IPS DF 6.9 (cell line): Measurements from ENCODE around the gene TCF3.
A peak's percentile ranks its signal among the peaks of the same experiment; 100 is the strongest.

Experiments
- DNase-seq: peaks from one replicate; pipeline ENCODE4 v3.0.0-alpha.2; 2013; ENCODE audit warnings: low read depth, low spot score
- H3K27ac ChIP-seq: one replicate; pipeline ENCODE4 v1.5.1; 2013; ENCODE audit warnings: low read length, control low read depth
- H3K27me3 ChIP-seq: 2 replicates; pipeline ENCODE4 v1.6.1; 2013; ENCODE audit warnings: mild to moderate bottlenecking, low read length; ENCODE audit not compliant: control insufficient read depth, insufficient read depth
- H3K36me3 ChIP-seq: 2 replicates; pipeline ENCODE4 v1.6.1; 2013; ENCODE audit warnings: low read length; ENCODE audit not compliant: control insufficient read depth, insufficient read depth
- H3K4me1 ChIP-seq: 2 replicates; pipeline ENCODE4 v1.6.1; 2013; ENCODE audit warnings: low read length; ENCODE audit not compliant: control insufficient read depth, insufficient read depth
- H3K4me3 ChIP-seq: 2 replicates; pipeline ENCODE4 v1.5.1; 2013; ENCODE audit warnings: mild to moderate bottlenecking, low read length
- H3K9me3 ChIP-seq: 2 replicates; pipeline ENCODE4 v1.6.1; 2013; ENCODE audit warnings: low read length, inconsistent platforms; ENCODE audit not compliant: control insufficient read depth, insufficient read depth
- WGBS: extraction: QIAGEN DNeasy Blood & Tissue Kit; methylation state at CpG from one replicate; pipeline ENCODE4 v1.1.7; 2013; ENCODE audit warnings: mixed read lengths, missing lambda C conversion rate; ENCODE audit not compliant: insufficient read length, insufficient coverage; 5-methylcytosine and 5-hydroxymethylcytosine counted together

The TCF3 gene

DNA sequence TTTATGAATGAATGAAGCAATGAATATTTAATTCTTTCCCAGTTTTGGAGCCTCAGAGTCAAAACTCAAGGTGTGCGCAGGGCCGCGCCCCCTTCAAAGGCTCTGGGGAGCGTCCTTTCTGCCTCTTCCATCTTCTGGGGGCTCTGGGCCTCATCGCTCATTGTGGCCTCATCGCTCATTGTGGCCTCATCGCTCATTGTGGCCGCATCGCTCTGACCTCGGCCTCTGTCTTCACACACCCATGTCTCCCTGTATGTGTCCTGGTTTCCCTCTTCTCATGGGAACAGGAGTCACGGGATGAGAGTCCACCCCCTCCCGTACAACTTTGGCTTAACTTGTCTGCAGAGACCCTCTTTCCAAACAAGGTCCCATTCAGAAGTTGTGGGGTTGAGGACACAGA lies 81.1 kb downstream of the TCF3 start:
- Histone ChIP-seq H3K4me3 (no peak overlapping the region), H3K27me3 (peaks cover 5% of the 10 kb centered on the region; the same call in 1 of the 2 replicates), H3K27ac (no peak overlapping the region), H3K9me3 (no peaks in the 10 kb centered on the region), H3K4me1 (no peaks in the 10 kb centered on the region), H3K36me3 (no peaks in the 10 kb centered on the region; the same call in 1 of the 2 replicates)
- WGBS, result no CpG with 5 or more reads among the region's 12 CpGs
- no peak for DNase-seq

DNA sequence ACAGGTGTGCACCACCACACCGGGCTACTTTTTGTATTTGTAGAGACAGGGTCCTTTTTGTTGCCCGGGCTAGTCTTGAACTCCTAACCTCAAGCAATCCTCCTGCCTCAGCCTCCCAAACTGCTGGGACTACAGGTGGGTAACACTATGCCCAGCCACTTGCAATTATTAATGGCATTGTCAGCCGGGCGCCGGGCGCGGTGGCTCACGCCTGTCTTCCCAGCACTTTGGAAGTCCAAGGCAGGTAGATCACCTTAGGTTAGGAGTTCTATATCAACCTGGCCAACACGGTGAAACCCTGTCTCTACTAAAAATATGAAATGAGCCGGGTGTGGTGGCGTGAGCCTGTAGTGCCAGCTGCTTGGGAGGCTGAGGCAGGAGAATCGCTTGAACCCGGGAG lies 81.6 kb downstream of the TCF3 start:
- no peaks in the 10 kb centered on the region for H3K9me3 ChIP-seq
- H3K4me3 ChIP-seq, result no peak overlapping the region
- peaks cover under 1% of the 10 kb centered on the region for H3K4me1 ChIP-seq
- H3K27me3 ChIP-seq, result peaks cover 5% of the 10 kb centered on the region; the same call in 1 of the 2 replicates
- H3K27ac ChIP-seq, result no peak overlapping the region
- no peak for DNase-seq
- no peaks in the 10 kb centered on the region for H3K36me3 ChIP-seq
- no CpG with 5 or more reads among the region's 13 CpGs for WGBS

DNA sequence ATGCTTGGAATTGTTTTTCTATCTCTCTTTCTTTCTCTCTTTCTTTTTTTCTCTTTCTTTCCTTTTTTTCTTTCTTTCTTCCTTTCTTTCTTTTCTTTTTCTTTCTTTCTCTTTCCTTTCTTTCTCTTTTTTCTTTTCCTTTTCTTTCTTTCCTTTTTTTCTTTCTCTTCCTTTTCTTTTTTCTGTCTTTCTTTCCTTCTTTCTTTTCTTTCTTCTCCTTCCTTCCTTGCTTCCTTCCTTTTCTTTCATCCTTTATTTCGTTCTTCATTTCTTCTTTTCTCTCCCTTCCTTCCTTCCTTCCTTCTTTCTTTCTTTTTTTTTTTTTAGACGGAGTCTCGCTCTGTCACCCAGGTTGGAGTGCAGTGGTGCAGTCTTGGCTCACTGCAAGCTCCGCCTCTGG lies 82.4 kb downstream of the TCF3 start:
- Histone ChIP-seq H3K27ac (no peak overlapping the region), H3K36me3 (no peaks in the 10 kb centered on the region), H3K27me3 (peaks cover 5% of the 10 kb centered on the region; the same call in 1 of the 2 replicates), H3K9me3 (no peaks in the 10 kb centered on the region), H3K4me1 (peaks cover 4% of the 10 kb centered on the region), H3K4me3 (no peak overlapping the region)
- WGBS, result 100% methylated on average over 1 of the region's 4 CpGs
- no peak for DNase-seq

DNA sequence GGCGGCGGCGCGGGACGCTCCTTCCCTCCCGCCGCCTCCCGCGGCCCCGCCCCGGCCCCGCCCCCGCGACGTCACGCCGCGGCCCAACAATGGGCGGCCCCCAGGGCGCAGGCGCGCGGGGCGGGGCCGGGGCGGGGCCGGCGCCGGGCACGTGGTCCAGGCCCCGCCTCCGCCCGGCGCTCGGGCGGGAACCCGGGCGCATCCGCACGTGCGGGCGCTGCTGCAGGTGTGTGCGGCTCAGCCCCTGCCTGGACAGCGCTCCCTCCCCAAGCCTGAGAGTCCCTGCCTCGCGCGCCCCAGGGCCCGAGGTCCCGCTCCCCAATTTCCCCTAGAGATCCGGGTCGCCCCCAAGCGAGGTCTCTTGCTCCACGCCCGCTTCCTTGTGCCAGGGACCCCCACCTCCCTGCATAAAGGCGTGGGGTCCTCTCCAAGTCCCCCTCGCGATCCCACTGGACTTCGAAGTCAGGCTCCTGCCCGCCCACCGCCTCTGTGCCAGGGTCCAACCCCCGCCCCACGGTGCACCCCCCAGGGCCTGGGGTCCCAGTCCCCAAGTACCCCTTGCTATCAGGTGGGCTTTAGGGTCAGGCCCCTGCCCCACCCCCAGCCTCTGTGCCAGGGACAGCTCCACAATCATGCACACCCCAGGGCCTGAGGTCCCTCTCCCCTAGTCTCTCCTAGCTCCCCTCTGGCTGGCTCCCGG lies 83.9 kb downstream of the TCF3 start, which contains the start of gene MEX3D:
Gene MEX3D, minus strand, starts transcription at position 6 of the 700 bp plus-strand sequence. CDS start 267 bp downstream, outside the sequence.
- H3K4me1 ChIP-seq, result peaks cover 4% of the 10 kb centered on the region
- H3K4me3 ChIP-seq, result peak within 1 kb of the TSS; percentile 96
- no peaks in the 10 kb centered on the region for H3K9me3 ChIP-seq
- H3K36me3 ChIP-seq, result no peaks in the 10 kb centered on the region
- peaks cover 5% of the 10 kb centered on the region; the same call in 1 of the 2 replicates for H3K27me3 ChIP-seq
- no peak within 1 kb of the TSS for H3K27ac ChIP-seq
- no peak for DNase-seq
- WGBS, result no CpG with 5 or more reads among the region's 63 CpGs

DNA sequence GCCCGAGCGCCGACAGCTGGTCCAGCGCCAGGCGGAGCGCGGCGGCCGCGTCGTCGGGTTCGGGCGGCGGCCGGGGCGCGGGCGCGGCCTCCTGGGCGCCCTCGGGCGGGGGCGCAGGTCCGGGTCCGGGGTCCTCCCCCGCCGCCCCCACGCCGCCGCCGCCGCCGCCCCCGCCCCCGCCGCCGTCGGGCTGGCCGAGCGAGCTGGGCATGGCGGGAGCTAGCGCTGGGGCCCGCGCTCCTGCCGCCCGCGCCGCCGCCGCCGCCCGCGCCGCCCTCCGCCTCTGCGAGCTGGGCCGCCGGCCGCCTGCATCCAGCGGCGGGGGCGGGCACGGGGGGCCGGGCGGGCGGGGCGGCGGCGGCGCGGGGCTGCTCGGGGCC lies 84.6 kb downstream of the TCF3 start:
- H3K36me3 ChIP-seq, result no peaks in the 10 kb centered on the region
- no peak for DNase-seq
- H3K27ac ChIP-seq, result no peak overlapping the region
- no peaks in the 10 kb centered on the region for H3K9me3 ChIP-seq
- peaks cover 4% of the 10 kb centered on the region for H3K4me1 ChIP-seq
- H3K4me3 ChIP-seq, result peak overlapping the region; percentile 96; the same call in 1 of the 2 replicates
- H3K27me3 ChIP-seq, result peaks cover 5% of the 10 kb centered on the region; the same call in 1 of the 2 replicates
- no CpG with 5 or more reads among the region's 73 CpGs for WGBS

DNA sequence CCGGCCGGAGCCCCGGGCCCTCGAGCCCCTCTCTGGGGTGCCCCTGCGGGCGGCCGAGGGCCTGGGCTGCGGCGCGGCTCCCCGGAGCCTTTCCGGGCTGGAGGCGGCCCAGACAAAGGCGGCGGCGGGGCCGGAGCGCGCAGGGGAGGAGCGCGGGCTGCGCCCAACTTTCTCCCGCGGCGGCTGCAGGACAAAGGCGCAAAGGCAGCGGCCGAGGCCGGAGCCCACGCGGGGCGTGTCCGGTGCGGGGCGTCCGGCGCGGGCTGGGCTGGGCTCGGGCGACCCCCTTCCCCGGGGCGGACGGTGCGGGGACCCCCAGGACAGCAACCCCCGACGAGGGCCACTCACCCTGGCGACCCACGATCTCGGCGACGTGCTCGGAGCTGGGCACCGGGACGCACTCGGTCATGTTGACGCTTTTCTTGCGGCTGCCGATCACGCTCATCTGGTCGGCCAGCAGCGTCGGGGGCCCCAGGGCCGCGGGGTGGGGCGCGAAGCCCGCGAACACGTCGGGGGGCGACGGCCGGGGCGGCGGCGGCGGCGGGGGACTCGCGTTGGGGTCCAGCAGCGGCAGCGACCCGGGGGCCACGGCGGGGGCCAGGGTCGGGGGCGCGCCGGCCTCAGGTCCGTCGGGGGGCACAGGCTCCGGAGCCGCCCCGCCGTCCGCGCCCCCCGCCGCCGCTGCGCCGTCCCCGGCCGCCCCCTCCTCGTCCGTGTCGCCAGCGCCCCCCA lies 85.1 kb downstream of the TCF3 start:
- H3K27me3 ChIP-seq, result peaks cover 5% of the 10 kb centered on the region; the same call in 1 of the 2 replicates
- no CpG with 5 or more reads among the region's 108 CpGs for WGBS
- H3K4me1 ChIP-seq, result peaks cover 4% of the 10 kb centered on the region
- H3K27ac ChIP-seq, result no peak overlapping the region
- DNase-seq, result no peak
- peak overlapping the region; percentile 96 for H3K4me3 ChIP-seq
- H3K9me3 ChIP-seq, result no peaks in the 10 kb centered on the region
- H3K36me3 ChIP-seq, result no peaks in the 10 kb centered on the region

DNA sequence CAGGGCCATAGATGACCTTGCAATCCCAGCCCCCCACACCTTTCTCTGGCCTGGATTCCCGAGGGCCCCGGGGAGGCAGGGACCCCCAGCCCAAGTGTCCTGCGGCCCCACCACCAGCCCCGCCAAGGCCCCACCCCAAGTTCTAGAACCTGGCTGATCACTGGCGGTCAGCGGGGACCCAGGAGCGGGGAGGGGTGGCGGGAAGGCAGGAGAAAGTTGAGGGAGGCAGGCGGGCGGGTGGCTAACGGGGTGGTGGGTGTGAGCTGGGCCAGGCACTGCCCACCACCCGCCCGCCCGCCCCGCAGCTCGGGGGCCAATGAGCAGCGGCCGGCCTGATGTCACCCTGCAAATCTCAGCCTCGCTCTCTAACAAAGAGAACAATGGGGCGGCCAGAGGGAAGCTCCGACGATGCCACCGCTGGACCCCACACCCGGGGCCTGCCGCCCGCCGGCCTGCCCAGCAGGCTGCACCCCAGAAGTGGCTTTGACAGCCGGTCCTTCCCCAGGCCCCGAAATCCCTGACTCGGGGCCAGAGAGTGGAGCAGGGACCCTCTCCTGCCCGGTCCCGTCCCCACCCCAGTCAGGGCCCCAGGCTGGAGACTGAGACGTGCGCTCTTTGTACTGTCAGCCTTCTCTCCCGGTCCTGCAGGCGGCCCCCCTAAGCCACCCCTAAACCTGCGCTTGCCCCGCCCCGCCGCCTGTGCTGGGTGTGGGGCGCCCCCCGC lies 85.9 kb downstream of the TCF3 start:
- no peaks in the 10 kb centered on the region for H3K36me3 ChIP-seq
- H3K27ac ChIP-seq, result no peak overlapping the region
- H3K9me3 ChIP-seq, result no peaks in the 10 kb centered on the region
- H3K4me1 ChIP-seq, result peaks cover 4% of the 10 kb centered on the region
- WGBS, result no CpG with 5 or more reads among the region's 42 CpGs
- H3K27me3 ChIP-seq, result peaks cover 5% of the 10 kb centered on the region; the same call in 1 of the 2 replicates
- peak overlapping the region; percentile 96 for H3K4me3 ChIP-seq
- no peak for DNase-seq

DNA sequence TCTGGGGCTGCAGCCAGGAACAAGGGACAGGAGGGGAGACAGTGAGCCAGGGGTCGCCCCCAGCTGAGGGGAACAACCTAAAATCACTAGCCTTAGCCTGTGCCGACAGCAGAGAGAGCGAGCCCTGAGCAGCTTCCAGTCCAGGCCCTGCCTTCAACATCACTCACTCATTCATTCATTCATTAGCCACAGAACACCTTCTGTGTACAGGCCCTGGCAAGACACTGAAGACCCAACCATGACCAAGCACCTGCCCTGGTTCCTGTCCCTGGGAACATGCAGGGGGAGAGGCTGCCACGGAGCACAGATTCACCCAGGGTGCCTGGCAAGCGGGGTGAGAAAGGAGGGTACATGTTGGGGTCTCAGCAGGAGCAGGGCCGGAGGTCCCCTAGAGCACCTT lies 89.2 kb downstream of the TCF3 start:
- DNase-seq, result no peak
- H3K4me3 ChIP-seq, result no peak overlapping the region
- H3K9me3 ChIP-seq, result no peaks in the 10 kb centered on the region
- H3K27me3 ChIP-seq, result no peaks in the 10 kb centered on the region
- no CpG with 5 or more reads among the region's 6 CpGs for WGBS
- H3K4me1 ChIP-seq, result peaks cover 4% of the 10 kb centered on the region
- H3K27ac ChIP-seq, result no peak overlapping the region
- peaks cover 8% of the 10 kb centered on the region for H3K36me3 ChIP-seq

DNA sequence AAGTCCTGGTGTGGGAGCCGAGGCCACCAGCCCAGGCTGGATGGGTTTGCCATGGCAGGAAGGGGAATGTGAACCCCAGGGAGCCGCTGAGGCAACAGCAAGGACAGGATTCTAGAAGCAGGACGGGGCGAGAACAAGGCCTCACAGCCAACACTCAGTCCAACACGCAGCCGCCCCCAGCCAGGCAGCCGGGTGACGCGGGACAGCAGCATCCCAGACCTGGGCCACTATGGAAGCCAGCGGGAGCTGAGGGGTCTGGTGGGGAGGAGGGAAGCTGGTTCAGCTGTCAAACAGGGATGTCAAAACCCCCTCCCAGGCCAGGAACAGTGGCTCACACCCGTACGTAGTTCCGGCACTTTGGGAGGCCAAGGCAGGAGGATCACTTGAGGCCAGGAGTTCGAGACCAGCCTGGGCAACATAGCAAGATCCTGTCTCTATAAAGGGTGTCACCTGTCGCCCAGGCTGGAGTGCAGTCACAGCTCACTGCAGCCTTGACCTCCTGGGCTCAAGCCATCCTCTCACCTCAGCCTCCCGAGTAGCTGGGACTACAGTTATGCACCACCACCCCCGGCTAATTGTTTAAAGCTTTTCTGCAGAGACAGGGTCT lies 91.1 kb downstream of the TCF3 start:
- H3K4me3 ChIP-seq, result no peak overlapping the region
- no peaks in the 10 kb centered on the region for H3K9me3 ChIP-seq
- H3K27me3 ChIP-seq, result no peaks in the 10 kb centered on the region
- H3K36me3 ChIP-seq, result peaks cover 10% of the 10 kb centered on the region
- no CpG with 5 or more reads among the region's 17 CpGs for WGBS
- H3K27ac ChIP-seq, result no peak overlapping the region
- peaks cover 4% of the 10 kb centered on the region for H3K4me1 ChIP-seq
- no peak for DNase-seq
